SK-N-SH treated with all-trans-retinoic acid at 6 μM for 48 hours (cell line): ENCODE measurements around the gene PSTK.

Source experiments
- ATAC-seq: fragments of 200-7000 bp; cut with Tn5 transposase; 3 replicates; pipeline ENCODE4 v1.9.1; 2020; ENCODE audit warnings: mild to moderate bottlenecking, moderate library complexity
- ARNTL ChIP-seq: fragments of 450-650 bp; formaldehyde crosslinking; IDR thresholded peaks from 2 replicates; pipeline ENCODE4 v1.5.0; 2020; ENCODE audit warnings: low read depth, mild to moderate bottlenecking, moderate library complexity, borderline replicate concordance
- BACH2 ChIP-seq: fragments of 250-450 bp; sonication (Bioruptor Pico); IDR thresholded peaks from 2 replicates; pipeline ENCODE4 v1.9.0; 2021; ENCODE audit warnings: mild to moderate bottlenecking, borderline replicate concordance
- CREB5 ChIP-seq: fragments of 250-450 bp; sonication (Bioruptor Pico); IDR thresholded peaks from 2 replicates; pipeline ENCODE4 v1.5.1; 2020; ENCODE audit warnings: low read depth, mild to moderate bottlenecking, moderate library complexity
- CSDC2 ChIP-seq: fragments of 250-450 bp; sonication (Bioruptor Pico); IDR thresholded peaks from 2 replicates; pipeline ENCODE4 v1.5.0; 2020; ENCODE audit warnings: mild to moderate bottlenecking, moderate library complexity
- ESRRG ChIP-seq: fragments of 250-450 bp; sonication (Bioruptor Pico); IDR thresholded peaks from 2 replicates; pipeline ENCODE4 v1.6.1; 2021; ENCODE audit warnings: mild to moderate bottlenecking
- GLIS3 ChIP-seq: fragments of 250-450 bp; sonication (Bioruptor Pico); IDR thresholded peaks from 2 replicates; pipeline ENCODE4 v1.5.0; 2020; ENCODE audit warnings: mild to moderate bottlenecking, moderate library complexity
- ISL1 ChIP-seq: fragments of 250-450 bp; sonication (Bioruptor Pico); IDR thresholded peaks from 2 replicates; pipeline ENCODE4 v2.1.2; 2022; ENCODE audit warnings: mild to moderate bottlenecking, moderate library complexity
- OSR1 ChIP-seq: fragments of 250-450 bp; sonication (Bioruptor Pico); IDR thresholded peaks from 2 replicates; pipeline ENCODE4 v1.8.0; 2022; ENCODE audit warnings: moderate library complexity, mild to moderate bottlenecking, inconsistent platforms
- POU6F1 ChIP-seq: fragments of 250-450 bp; sonication (Bioruptor Pico); IDR thresholded peaks from 2 replicates; pipeline ENCODE4 v1.8.0; 2021; ENCODE audit warnings: low read depth, mild to moderate bottlenecking, moderate library complexity, borderline replicate concordance
- PPARA ChIP-seq: fragments of 250-450 bp; sonication (Bioruptor Pico); IDR thresholded peaks from 2 replicates; pipeline ENCODE4 v1.5.0; 2020; ENCODE audit warnings: mild to moderate bottlenecking, borderline replicate concordance
- RARB ChIP-seq: fragments of 250-450 bp; sonication (Bioruptor Pico); IDR thresholded peaks from 2 replicates; pipeline ENCODE4 v1.8.0; 2021; ENCODE audit warnings: mild to moderate bottlenecking, moderate library complexity
- SNAI2 ChIP-seq: fragments of 250-450 bp; sonication (Bioruptor Pico); IDR thresholded peaks from 2 replicates; pipeline ENCODE4 v1.5.0; 2020; ENCODE audit warnings: mild to moderate bottlenecking, moderate library complexity
- TCF4 ChIP-seq: fragments of 250-450 bp; sonication (Bioruptor Pico); IDR thresholded peaks from 2 replicates; pipeline ENCODE4 v1.8.0; 2021; ENCODE audit warnings: mild to moderate bottlenecking, moderate library complexity, borderline replicate concordance
- TOX ChIP-seq: fragments of 250-450 bp; sonication (Bioruptor Pico); IDR thresholded peaks from 2 replicates; pipeline ENCODE4 v1.8.0; 2021; ENCODE audit warnings: mild to moderate bottlenecking, moderate library complexity, borderline replicate concordance
- ZC3H10 ChIP-seq: fragments of 250-450 bp; sonication (Bioruptor Pico); IDR thresholded peaks from 2 replicates; pipeline ENCODE4 v1.5.1; 2021; ENCODE audit warnings: mild to moderate bottlenecking, moderate library complexity
- ZFP3 ChIP-seq: fragments of 250-450 bp; sonication (Bioruptor Pico); IDR thresholded peaks from 2 replicates; pipeline ENCODE4 v1.5.0; 2020; ENCODE audit warnings: mild to moderate bottlenecking, moderate library complexity
- ZFP30 ChIP-seq: fragments of 450-650 bp; formaldehyde crosslinking; IDR thresholded peaks from 2 replicates; pipeline ENCODE4 v1.5.0; 2022; ENCODE audit warnings: mild to moderate bottlenecking, moderate library complexity
- ZNF565 ChIP-seq: fragments of 450-650 bp; formaldehyde crosslinking; conservative IDR thresholded peaks from 2 replicates; pipeline ENCODE4 v1.5.0; 2020; ENCODE audit warnings: low read depth, mild to moderate bottlenecking, moderate library complexity
- ZNF70 ChIP-seq: fragments of 450-650 bp; formaldehyde crosslinking; IDR thresholded peaks from 2 replicates; pipeline ENCODE4 v1.5.0; 2020; ENCODE audit warnings: mild to moderate bottlenecking, moderate library complexity
- ZNF8 ChIP-seq: fragments of 450-650 bp; formaldehyde crosslinking; IDR thresholded peaks from 2 replicates; pipeline ENCODE4 v1.5.0; 2020; ENCODE audit warnings: mild to moderate bottlenecking, moderate library complexity

The PSTK gene

GRCh38 chr10:123001370-123001769 is 21.2 kb downstream of the PSTK start:
- no peak for ATAC-seq
- TF ChIP-seq TCF4 (CRISPR knock-in tag), result no peak
- no peak for TF ChIP-seq CREB5 (CRISPR knock-in tag)
- TF ChIP-seq BACH2 (CRISPR knock-in tag), result no peak
- no peak for TF ChIP-seq ESRRG (CRISPR knock-in tag)
- TF ChIP-seq ZNF8 (CRISPR knock-in tag), result no peak
- TF ChIP-seq ZFP3 (CRISPR knock-in tag), result no peak
- no peak for TF ChIP-seq PPARA (CRISPR knock-in tag)
- TF ChIP-seq TOX (CRISPR knock-in tag), result no peak
- TF ChIP-seq ZNF70, result no peak
- no peak for TF ChIP-seq SNAI2 (CRISPR knock-in tag)
- no peak for TF ChIP-seq ISL1 (CRISPR knock-in tag)
- TF ChIP-seq GLIS3 (CRISPR knock-in tag), result no peak
- no peak for TF ChIP-seq POU6F1 (CRISPR knock-in tag)
- TF ChIP-seq ZNF565 (CRISPR knock-in tag), result no peak
- no peak for TF ChIP-seq OSR1 (CRISPR knock-in tag)
- no peak for TF ChIP-seq ZFP30 (CRISPR knock-in tag)
- TF ChIP-seq CSDC2 (CRISPR knock-in tag), result no peak
- no peak for TF ChIP-seq ARNTL (CRISPR knock-in tag)

DNA sequence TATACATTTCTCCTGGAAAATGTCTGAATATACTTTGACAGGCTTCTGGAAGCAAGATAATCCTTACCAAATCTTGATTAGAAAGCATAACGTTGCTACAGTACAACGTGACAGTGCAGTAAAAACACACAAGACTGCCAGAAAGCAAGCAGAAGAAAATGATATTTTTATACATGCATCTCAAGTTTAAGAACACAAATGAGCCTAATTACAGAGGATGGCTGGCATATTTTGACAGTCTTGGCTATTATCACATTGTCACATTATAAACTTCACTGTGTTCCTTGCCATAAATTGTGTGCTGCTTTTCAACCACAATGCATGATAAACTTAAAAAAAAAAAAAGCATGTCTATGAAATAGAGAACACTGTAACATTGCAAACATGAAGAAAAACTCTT is 24.1 kb downstream of the PSTK start:
- ATAC-seq, result no peak

GRCh38 chr10:123007558-123008354 is 27.6 kb downstream of the PSTK start:
- ATAC-seq, result peak; percentile 42
- TF ChIP-seq CREB5 (CRISPR knock-in tag), result no peak
- no peak for TF ChIP-seq ZNF565 (CRISPR knock-in tag)
- TF ChIP-seq POU6F1 (CRISPR knock-in tag), result no peak
- no peak for TF ChIP-seq ZNF70
- no peak for TF ChIP-seq GLIS3 (CRISPR knock-in tag)
- no peak for TF ChIP-seq TOX (CRISPR knock-in tag)
- TF ChIP-seq BACH2 (CRISPR knock-in tag), result no peak

More for the DNA sequence above, 24.1 kb downstream of the PSTK start:
- TF ChIP-seq ZNF8 (CRISPR knock-in tag), result no peak
- TF ChIP-seq RARB (CRISPR knock-in tag), result no peak
- TF ChIP-seq ZC3H10 (CRISPR knock-in tag), result no peak
- no peak for TF ChIP-seq CREB5 (CRISPR knock-in tag)
- TF ChIP-seq ESRRG (CRISPR knock-in tag), result no peak
